ENCODE measurements around the gene ADCK2.

DNA sequence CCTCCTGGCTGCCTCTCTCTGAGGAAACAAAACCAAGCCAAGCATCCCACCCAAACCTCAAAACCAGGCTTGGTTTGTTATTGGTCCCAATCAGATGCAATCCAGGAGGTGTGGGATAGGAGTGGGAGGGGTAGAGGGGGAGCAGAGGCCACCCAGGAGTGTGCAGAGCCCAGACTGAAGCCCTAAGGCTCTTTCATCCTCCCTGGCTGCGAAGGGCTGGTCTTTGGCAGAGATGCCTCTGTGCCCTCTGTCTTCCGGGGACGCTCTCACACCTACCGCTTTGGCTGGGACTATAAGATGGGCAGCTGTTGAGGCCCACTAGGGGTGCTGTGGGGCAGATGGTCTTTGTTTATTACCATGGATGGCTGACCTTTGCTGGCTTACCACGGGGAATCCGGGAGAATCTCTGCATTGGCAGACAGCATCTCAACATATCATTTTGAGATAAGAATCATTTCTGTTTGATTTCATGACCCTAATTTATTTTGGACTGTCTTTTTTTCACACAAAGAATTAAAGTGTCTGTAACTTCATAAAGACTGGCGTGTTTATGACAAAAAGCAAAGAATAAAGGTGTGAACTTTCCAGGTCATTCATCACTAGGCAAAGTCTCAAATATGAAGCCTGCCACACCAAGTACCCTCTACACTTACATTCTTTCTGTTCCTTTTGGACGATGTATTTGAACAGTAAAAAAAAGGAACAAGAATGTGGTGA lies 25.7 kb upstream of the ADCK2 start:
- TF ChIP-seq, protein P1, sequence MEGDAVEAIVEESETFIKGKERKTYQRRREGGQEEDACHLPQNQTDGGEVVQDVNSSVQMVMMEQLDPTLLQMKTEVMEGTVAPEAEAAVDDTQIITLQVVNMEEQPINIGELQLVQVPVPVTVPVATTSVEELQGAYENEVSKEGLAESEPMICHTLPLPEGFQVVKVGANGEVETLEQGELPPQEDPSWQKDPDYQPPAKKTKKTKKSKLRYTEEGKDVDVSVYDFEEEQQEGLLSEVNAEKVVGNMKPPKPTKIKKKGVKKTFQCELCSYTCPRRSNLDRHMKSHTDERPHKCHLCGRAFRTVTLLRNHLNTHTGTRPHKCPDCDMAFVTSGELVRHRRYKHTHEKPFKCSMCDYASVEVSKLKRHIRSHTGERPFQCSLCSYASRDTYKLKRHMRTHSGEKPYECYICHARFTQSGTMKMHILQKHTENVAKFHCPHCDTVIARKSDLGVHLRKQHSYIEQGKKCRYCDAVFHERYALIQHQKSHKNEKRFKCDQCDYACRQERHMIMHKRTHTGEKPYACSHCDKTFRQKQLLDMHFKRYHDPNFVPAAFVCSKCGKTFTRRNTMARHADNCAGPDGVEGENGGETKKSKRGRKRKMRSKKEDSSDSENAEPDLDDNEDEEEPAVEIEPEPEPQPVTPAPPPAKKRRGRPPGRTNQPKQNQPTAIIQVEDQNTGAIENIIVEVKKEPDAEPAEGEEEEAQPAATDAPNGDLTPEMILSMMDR (IDR thresholded peaks at IDR 0.05; ENCODE audit: low read length), result peak; percentile 83
- no peak for TF ChIP-seq EZH2 (IDR thresholded peaks at IDR 0.05; ENCODE audit: borderline replicate concordance, low read length)
